NOMO-1 (cell line): Measurements from ENCODE around the gene FAM199X.
A peak's percentile ranks its signal among the peaks of the same experiment; 100 is the strongest.

ENCODE experiments used
- DNase-seq, 2 experiments: peaks; one replicate each; lab custom pipeline; 2025; ENCODE audit not compliant: unreplicated experiment in 2 of 2; lab: John Stamatoyannopoulos, UW

Gene FAM199X

GRCh38 chrX:104165894-104166734 lies at the start of gene FAM199X:
FAM199X (plus strand) TSS chrX:104166453; CDS start chrX:104166786, 333 bp downstream.
- peak; percentile 82 to 91 for DNase-seq

GRCh38 chrX:104117759-104118158 lies 48.5 kb upstream of the FAM199X start:
- DNase-seq: no peak

- DNase-seq: no peak
Observed at GRCh38 chrX:104118765-104119164, 47.5 kb upstream of the FAM199X start.

GRCh38 chrX:104122829-104123228 lies 43.4 kb upstream of the FAM199X start:
- peak in 1 of 2 experiments; percentile 15 for DNase-seq

- DNase-seq: no peak
Observed at GRCh38 chrX:104126856-104127255, 39.4 kb upstream of the FAM199X start.

- DNase-seq: no peak
Observed at GRCh38 chrX:104130808-104131207, 35.4 kb upstream of the FAM199X start.

GRCh38 chrX:104134583-104135261 lies 31.5 kb upstream of the FAM199X start:
- no peak for DNase-seq

GRCh38 chrX:104135677-104136076 lies 30.6 kb upstream of the FAM199X start:
- DNase-seq: no peak

GRCh38 chrX:104136241-104137019 lies 29.8 kb upstream of the FAM199X start:
- peak; percentile 16 to 52 for DNase-seq

- no peak for DNase-seq
Observed at GRCh38 chrX:104137496-104137895, 28.8 kb upstream of the FAM199X start.

- no peak for DNase-seq
Observed at GRCh38 chrX:104141087-104141760, 25.0 kb upstream of the FAM199X start.

- DNase-seq: no peak
Observed at GRCh38 chrX:104151037-104151436, 15.2 kb upstream of the FAM199X start.

- peak; percentile 76 to 83 for DNase-seq
Observed at GRCh38 chrX:104156630-104157529, 9.4 kb upstream of the FAM199X start, which contains the start of gene SLC25A53. SLC25A53 (minus strand) TSS chrX:104157009; CDS start chrX:104105257, 51,752 bp downstream.

- DNase-seq: no peak
Observed at GRCh38 chrX:104166735-104167436, 633 bp downstream of the FAM199X start.

GRCh38 chrX:104168127-104168526 lies 1.9 kb downstream of the FAM199X start:
- no peak for DNase-seq

GRCh38 chrX:104172121-104172520 lies 5.9 kb downstream of the FAM199X start:
- DNase-seq: no peak

GRCh38 chrX:104172788-104173187 lies 6.5 kb downstream of the FAM199X start:
- no peak for DNase-seq

GRCh38 chrX:104173841-104174240 lies 7.6 kb downstream of the FAM199X start:
- DNase-seq: no peak

- no peak for DNase-seq
Observed at GRCh38 chrX:104183685-104184084, 17.4 kb downstream of the FAM199X start.
